HG02571 (cell line): ENCODE data around the gene SHROOM2.
"Not testable (repeated sequence)": the region's sequence is repeated elsewhere in the genome, so short reads cannot be mapped to it uniquely, and the experiment has no call there.

Source experiments
- ATAC-seq: cut with Tn5 transposase; IDR thresholded peaks from one replicate; pipeline ENCODE4 v1.9.1; 2021; ENCODE audit warnings: mild to moderate bottlenecking, moderate library complexity; ENCODE audit not compliant: unreplicated experiment

The SHROOM2 gene

GRCh38 chrX:9785944-9786797 lies at the start of gene SHROOM2:
TSS of gene SHROOM2 (plus strand) at chrX:9786429. CDS start at chrX:9786546, 117 bp downstream.
- no peak for ATAC-seq

GRCh38 chrX:9737363-9737762 lies 48.9 kb upstream of the SHROOM2 start:
- ATAC-seq: no peak

- no peak for ATAC-seq
These were observed 48.1 kb upstream of the SHROOM2 start for GRCh38 chrX:9738151-9738550.

GRCh38 chrX:9739130-9739529 lies 47.1 kb upstream of the SHROOM2 start:
- ATAC-seq: no peak

GRCh38 chrX:9745417-9746115 lies 40.7 kb upstream of the SHROOM2 start:
- ATAC-seq: no peak

GRCh38 chrX:9746148-9746888 lies 39.9 kb upstream of the SHROOM2 start:
- no peak for ATAC-seq

GRCh38 chrX:9747644-9748043 lies 38.6 kb upstream of the SHROOM2 start:
- ATAC-seq: no peak

- no peak for ATAC-seq
These were observed 37.0 kb upstream of the SHROOM2 start for GRCh38 chrX:9749146-9749692.

- no peak for ATAC-seq
These were observed 28.9 kb upstream of the SHROOM2 start for GRCh38 chrX:9757366-9757765.

- no peak for ATAC-seq
These were observed 28.1 kb upstream of the SHROOM2 start for GRCh38 chrX:9758021-9758638.

GRCh38 chrX:9759337-9759736 lies 26.9 kb upstream of the SHROOM2 start:
- ATAC-seq: no peak

- ATAC-seq: no peak
These were observed 21.0 kb upstream of the SHROOM2 start for GRCh38 chrX:9765072-9765736.

- no peak for ATAC-seq
These were observed 20.5 kb upstream of the SHROOM2 start, which contains the start of gene GPR143 for GRCh38 chrX:9765737-9766097. TSS of gene GPR143 (minus strand) at chrX:9765847. CDS start at chrX:9765817, 30 bp downstream.

GRCh38 chrX:9767375-9767774 lies 18.9 kb upstream of the SHROOM2 start:
- no peak for ATAC-seq

GRCh38 chrX:9768321-9768839 lies 17.8 kb upstream of the SHROOM2 start:
- not testable (repeated sequence) for ATAC-seq

GRCh38 chrX:9770319-9770718 lies 15.9 kb upstream of the SHROOM2 start:
- no peak for ATAC-seq

- no peak for ATAC-seq
These were observed 13.3 kb upstream of the SHROOM2 start for GRCh38 chrX:9772943-9773342.

GRCh38 chrX:9775930-9776329 lies 10.3 kb upstream of the SHROOM2 start:
- no peak for ATAC-seq

- ATAC-seq: no peak
These were observed 4.3 kb upstream of the SHROOM2 start for GRCh38 chrX:9781941-9782340.

GRCh38 chrX:9784332-9784731 lies 1.9 kb upstream of the SHROOM2 start:
- no peak for ATAC-seq
